Renal pelvis (tissue), 12 donors: ENCODE results near the gene STC2. TPM values are rescaled to one million over a fixed set of nuclear protein-coding genes. Genes with fewer than 3 reads are reported as not detected.
"Not testable (repeated sequence)": the region's sequence is repeated elsewhere in the genome, so short reads cannot be mapped to it uniquely, and the experiment has no call there.

Experiments
- DNase-seq: peaks from one replicate; pipeline ENCODE4 v3.0.0-alpha.2; 2013
- long read RNA-seq, 16 experiments: transcript quantifications; one replicate each; lab custom pipeline, GENCODE V29; 2026
- polyA plus RNA-seq, 3 donors: library from polyadenylated mRNA; unstranded; fragments of 120-200 nt; gene quantifications; one replicate each; pipeline ENCODE4 v1.2.1, GENCODE V29; 2013; ENCODE audit not compliant: insufficient read length in 3 of 3

Gene STC2, protein sequence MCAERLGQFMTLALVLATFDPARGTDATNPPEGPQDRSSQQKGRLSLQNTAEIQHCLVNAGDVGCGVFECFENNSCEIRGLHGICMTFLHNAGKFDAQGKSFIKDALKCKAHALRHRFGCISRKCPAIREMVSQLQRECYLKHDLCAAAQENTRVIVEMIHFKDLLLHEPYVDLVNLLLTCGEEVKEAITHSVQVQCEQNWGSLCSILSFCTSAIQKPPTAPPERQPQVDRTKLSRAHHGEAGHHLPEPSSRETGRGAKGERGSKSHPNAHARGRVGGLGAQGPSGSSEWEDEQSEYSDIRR
- 1 to 10 TPM; 1.9 to 2.5 (median 2.3) TPM for polyA plus RNA-seq
- long read RNA-seq, donor 1, full-length matches to known transcripts: 2 of 2 reads
- long read RNA-seq, donor 1, partial matches to known transcripts: 0 of 2 reads
- long read RNA-seq, donor 1, other reads (novel, unspliced or antisense): 0 of 2 reads
- long read RNA-seq, donor 2, full-length matches to known transcripts: 1 of 1 reads
- long read RNA-seq, donor 2, partial matches to known transcripts: 0 of 1 reads
- long read RNA-seq, donor 2, other reads (novel, unspliced or antisense): 0 of 1 reads
- long read RNA-seq, donor 3: 0 reads
- long read RNA-seq, donor 4, partial matches to known transcripts: 0 of 1 reads
- long read RNA-seq, donor 4, other reads (novel, unspliced or antisense): 0 of 1 reads
- long read RNA-seq, donor 5, full-length matches to known transcripts: 1 of 1 reads
- long read RNA-seq, donor 5, partial matches to known transcripts: 0 of 1 reads
- long read RNA-seq, donor 5, other reads (novel, unspliced or antisense): 0 of 1 reads
- long read RNA-seq, donor 6, full-length matches to known transcripts: 2 of 2 reads
- long read RNA-seq, donor 6, partial matches to known transcripts: 0 of 2 reads
- long read RNA-seq, donor 6, other reads (novel, unspliced or antisense): 0 of 2 reads
- long read RNA-seq, donor 7, full-length matches to known transcripts: 2 of 2 reads
- long read RNA-seq, donor 7, partial matches to known transcripts: 0 of 2 reads
- long read RNA-seq, donor 7, other reads (novel, unspliced or antisense): 0 of 2 reads
- long read RNA-seq, donor 8: 0 reads
- long read RNA-seq, donor 9, partial matches to known transcripts: 0 of 1 reads
- long read RNA-seq, donor 9, other reads (novel, unspliced or antisense): 0 of 1 reads
- long read RNA-seq, donor 10, full-length matches to known transcripts: 1 of 1 reads
- long read RNA-seq, donor 10, partial matches to known transcripts: 0 of 1 reads
- long read RNA-seq, donor 10, other reads (novel, unspliced or antisense): 0 of 1 reads
- long read RNA-seq, donor 11: 0 reads
- long read RNA-seq, donor 12, full-length matches to known transcripts: 1 of 1 reads
- long read RNA-seq, donor 12, partial matches to known transcripts: 0 of 1 reads
- long read RNA-seq, donor 12, other reads (novel, unspliced or antisense): 0 of 1 reads
- long read RNA-seq, donor 13: 0 reads
- long read RNA-seq, donor 14: 0 reads
- long read RNA-seq, donor 15, full-length matches to known transcripts: 2 of 2 reads
- long read RNA-seq, donor 15, partial matches to known transcripts: 0 of 2 reads
- long read RNA-seq, donor 15, other reads (novel, unspliced or antisense): 0 of 2 reads
- long read RNA-seq, donor 16, full-length matches to known transcripts: 3 of 3 reads
- long read RNA-seq, donor 16, partial matches to known transcripts: 0 of 3 reads
- long read RNA-seq, donor 16, other reads (novel, unspliced or antisense): 0 of 3 reads

DNA sequence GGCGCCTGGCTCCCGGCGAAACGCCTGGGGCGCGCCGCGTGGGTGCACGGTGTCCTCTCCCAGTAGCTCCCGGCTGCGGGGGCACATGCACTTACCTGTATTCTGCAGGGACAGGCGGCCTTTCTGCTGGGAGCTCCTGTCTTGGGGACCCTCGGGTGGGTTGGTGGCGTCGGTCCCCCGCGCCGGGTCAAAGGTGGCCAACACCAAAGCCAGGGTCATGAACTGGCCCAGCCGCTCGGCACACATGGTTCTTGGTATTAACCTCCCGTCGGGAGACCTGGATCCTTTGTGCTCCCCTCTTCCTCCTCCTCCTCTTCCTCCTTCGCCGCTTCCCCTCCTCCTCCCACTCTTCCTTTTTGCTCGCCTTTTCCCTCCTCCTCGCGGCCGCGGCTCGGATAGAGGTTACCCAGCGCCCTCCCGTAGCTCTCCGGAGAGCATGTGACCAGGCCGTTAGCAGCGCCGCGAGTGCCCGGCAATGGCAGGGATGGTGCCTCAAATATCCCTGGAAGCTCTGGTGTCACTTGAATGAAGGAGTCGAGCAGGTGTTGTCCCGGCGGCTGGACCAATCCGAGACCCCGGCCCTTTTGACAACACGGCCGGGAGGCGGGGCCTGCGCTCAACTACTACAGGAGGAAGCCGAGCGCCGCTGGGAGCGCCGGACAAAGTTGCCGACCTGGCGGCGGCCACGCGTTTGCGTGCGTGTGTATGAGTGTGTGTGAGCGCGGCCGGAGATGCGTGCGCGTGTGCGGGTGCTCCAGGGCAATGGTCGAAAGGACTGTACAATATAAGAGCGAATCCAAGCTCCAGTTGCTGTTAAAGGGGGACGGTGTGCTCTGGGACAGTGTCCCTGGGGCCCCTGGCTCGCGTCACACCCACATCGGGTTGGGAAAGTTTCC, at the start of gene STC2:
TSS of gene STC2 (minus strand) at position 467 of the 896 bp plus-strand sequence. CDS start at position 246, 221 bp downstream.
- DNase-seq: peak; percentile 79

DNA sequence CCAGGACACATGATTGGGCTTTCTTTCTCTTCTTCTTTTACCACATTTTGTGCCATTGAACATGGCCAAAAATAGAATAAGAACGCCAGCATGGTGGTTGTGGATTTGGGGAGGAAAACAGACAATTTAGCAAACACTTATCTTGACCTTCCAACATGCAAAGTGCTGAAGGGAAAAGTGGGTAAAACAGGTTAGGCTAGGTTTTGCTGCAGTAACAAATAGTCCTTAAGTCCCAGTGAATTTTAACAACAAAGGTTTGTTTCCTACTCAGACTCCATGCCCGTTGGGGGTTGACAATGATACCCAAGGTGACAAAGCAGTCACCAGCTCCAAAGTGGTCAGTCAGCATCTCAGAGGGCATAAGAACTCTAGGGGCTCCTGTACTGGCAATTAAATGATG, 43.2 kb upstream of the STC2 start:
- no peak for DNase-seq

DNA sequence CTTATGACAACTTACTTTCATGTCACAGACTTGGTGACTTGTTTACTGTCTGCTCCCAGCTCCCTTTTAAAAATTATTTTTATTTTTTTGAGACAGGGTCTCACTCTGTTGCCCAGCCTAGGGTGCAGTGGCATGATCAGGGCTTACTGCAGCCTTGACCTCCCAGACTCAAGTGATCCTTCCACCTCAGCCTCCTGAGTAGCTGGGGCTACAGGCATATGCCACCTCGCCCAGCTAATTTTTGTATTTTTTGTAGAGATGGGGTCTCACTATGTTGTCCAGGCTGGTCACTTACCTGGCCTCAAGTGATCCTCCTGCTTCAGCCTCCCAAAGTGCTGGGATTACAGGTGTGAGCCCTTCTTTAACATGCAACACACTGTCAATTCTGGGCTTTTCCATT, 35.2 kb upstream of the STC2 start:
- DNase-seq: not testable (repeated sequence)

DNA sequence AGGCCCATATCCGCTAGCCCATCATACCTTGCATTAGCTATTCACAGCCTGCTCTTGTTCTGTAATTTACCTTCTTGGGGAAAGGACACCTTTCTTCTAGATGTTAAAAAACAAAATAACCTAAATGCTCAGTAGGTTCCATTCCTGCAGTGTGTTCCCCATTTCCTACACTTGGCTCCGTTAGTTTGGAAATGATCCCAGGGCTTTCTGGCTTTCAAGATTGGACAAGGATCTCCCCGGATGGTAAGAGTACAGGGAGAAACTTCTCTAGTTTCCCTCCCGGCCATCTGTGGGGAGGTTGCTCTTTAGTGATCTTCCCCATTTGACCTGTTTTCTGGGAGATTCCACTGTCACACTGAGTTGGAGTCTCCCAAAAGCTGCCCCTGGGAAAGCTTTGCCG, 27.3 kb upstream of the STC2 start:
- DNase-seq: no peak

DNA sequence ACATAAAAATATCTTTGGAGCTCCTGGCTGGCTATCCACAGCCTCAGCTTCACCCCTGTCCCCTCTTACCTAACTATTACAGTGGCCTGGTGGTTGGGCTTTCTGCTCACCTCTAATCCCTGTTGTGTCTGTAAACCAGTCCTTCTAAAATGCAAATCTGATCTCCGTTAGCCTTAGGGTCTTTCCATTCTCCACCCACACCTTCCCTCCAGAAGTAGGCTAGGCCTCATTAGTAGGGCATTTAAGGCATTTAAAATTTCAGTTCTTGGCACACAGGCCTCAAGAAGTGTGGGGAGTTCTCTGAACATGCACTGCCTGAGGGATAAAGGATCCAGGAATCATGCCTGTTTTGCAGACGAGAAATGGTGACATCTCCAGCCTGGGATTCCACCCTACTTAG, 26.4 kb upstream of the STC2 start:
- no peak for DNase-seq

DNA sequence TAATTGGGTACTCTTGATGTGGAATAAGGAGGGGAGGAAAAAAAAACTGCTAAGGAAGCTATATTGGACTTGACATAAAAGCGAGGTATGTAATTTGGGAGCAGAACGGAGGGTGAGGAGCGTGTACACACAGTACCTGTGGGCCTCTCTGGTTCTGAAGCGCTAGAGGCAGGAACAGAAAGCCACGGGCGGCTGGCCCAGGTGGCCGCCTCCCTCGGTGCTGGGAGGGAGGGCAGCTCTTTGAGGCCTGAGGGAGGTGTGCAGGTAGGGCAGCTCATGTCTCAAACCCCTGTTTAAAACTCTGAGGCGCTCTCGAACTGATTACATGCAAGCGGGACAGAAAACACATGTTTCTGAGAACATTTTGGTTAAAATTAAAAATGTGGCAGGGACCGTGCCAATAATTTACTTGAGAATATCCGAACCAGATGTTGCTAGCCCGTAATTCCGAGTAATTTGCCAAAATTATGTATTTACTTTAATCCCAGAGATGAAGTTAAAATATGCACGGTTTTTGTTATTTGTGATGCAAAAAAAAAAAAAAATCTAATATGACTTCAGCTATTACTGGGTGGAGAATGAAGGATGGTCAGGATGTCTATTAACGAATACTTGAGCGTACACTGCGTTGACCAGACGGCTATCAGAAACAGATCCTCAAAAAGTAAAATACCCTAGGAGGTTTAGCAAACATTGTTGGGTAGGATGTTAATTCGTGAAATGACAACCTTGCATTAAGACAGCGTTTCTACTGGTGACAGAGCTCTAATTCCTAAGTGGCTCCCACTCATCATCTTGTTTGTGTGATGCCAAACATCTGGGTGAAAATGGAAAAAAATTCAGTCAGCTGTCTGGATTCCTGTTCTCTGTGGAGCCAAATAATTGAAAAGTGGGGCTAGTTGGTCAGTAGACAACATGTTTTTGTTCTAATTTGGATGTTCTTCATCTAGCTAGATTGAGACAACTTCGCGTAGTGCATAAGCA, 24.4 kb upstream of the STC2 start:
- no peak for DNase-seq

DNA sequence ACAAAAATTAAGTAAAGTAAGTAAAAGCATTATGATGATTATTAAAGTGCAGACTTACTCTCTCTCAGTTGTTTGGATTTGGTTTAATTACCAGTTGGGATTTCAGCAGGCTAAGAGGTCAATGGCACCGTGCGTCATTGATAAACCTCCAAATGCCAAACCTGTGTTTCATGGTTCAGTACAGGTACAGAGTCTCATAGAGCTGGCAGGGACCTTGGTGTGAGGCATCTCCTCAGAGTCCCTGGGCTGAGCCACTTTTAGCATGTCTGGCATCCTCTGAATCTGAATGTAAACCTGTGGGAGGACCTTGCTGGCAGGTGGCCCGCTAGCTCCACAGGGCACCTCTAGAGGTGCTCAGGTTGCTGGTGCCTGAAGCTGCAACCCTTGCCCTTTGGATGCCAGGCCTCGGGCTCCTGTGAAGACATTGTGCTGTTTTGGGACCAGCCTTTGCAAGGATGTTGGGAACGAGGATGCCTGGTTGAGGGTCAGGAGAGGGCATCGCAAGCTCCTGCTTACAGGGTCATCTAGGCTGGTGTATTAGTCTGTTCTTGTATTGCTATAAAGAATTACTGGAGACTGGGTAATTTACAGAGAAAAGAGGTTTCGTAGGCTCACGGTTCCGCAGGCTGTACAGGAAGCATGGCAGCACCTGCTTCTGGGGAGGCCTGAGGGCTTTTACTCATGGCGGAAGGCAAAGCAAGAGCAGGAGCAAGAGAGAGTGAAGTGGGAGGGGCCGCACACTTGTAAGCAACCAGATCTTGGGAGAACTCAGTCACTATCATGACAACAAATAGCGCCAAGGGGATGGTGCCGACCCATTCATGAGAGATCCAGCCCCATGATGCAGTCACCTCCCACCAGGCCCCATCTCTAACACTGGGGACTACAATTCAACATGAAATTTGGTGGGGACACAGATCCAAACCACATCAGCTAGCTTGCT, 14.9 kb upstream of the STC2 start:
- DNase-seq: no peak

DNA sequence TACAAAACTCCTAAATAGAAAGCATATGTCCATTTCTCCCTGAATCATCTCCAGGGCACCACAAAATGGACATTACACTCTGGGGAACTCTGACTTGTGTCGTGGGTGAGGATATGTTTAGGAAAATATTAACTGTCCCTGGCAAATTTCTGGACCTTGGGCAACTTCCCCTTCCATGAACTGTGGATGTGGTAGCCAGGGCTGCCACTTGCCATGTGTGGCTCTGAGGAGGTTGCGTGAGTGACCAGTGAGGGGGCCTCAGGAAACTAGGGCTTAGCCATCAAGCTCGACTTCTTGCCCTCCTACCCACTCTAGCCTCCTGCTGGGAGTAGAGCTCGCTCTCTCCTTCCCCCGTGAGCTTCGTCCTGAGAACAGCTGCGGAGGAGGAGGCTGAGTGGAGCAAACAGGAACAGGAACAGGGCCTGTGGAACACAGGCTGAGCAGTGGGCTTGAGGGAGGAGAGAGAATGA, 13.8 kb upstream of the STC2 start:
- no peak for DNase-seq

DNA sequence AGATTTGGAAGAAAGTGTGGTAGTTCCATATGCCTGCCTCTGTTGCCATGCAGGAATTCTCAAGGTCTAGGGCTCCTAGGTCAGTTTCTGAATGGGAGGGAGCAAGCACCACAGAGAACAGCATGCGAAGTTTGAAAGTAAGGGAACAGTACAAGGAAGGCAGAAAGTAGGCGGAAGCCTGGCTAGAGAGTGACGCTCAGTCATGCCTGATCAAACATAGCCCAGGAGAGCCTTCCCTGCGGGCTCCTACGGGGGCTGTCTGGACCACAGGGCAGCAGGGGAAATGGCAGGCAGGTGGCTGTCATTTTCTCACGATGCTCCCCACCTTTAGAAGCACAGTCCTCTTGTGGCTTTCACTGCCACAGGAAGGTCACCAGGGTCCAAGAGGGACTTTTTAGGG, 12.8 kb upstream of the STC2 start:
- DNase-seq: no peak

DNA sequence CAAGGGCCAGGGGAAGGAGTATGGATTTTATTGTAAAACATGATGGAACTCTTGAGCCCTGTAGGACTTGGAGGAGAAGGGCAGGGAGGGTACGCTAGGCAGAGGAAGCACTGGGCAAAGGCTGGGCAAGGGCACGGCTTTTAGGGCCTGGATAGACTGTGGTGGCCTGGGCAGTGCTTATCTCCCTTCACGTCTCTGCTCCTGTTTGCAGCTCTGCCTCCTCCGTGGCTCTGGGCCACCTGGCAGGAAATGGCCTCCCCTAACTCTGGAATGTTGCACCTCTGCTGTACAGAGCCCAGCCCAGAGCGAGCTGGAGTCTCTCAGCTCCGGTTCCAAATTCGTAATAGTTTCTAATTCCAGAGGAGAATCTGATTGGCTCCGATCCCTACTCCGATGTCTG, 12.2 kb upstream of the STC2 start:
- DNase-seq: no peak

DNA sequence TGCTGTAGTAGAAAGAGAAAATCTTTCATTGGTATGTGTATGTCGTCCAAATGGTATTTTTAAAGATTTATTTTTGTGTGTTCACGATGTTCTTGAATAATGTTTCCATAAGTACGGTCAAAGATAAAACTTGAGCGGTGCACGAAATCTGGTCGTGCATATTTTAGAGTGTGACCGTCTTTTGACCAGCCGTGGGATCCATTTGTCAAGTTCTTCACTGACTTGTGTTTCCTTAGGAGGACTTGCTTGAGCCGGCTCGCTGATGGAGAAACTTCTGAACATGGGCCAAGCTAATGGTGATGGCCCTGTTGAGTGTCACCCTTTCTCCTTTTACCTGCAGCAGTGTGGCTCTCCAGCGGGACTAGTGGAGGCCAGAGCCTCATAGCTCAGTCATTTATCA, 11.1 kb upstream of the STC2 start:
- DNase-seq: no peak

DNA sequence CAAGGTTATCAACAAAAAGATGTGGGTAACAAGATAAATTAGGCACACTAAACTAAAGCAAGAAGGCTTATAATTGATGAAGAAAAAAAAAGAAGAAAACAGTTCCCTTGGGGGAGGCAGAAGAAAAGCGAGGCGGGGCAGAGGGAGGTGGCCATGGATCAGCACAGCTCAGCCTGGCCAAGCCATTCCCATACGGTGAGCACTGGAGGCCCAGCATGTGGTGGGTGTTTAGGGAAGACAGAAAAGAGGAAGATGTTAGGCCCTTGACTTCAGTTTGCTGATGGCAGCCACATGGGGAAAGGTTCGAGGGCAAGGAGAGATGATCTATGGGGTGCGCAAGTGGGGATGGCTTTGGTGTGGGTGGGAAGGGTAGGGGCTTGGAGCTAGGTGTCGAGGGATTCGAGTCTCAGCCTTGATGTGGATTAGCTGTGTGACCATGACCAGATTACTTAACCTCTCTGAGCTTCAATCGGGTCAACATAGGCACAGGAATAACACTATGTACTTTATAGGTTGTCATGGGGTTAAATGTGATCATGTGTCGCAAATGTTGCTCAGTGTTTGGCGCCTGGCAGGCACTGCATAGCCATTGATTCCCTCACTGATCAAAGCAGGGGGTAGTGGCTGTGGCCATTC, 10.3 kb upstream of the STC2 start:
- no peak for DNase-seq

DNA sequence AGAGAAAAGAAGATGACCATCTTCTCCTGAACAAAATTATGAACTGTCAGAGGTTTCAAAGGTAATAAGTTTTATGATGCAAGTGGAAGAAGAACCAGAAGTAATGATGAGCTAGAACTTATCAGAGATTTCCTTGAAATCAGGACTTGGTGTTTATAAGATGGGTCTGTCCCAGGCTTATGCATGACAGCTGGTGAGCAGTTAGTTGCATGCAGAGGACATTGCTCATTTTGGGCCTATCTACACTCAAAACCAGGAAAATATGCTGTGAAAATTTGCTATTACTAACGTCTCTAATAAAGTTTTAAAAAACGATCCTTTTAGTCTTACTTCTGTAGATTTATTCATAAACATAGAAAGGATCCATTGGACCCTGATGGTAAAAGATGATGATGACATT, 6.6 kb upstream of the STC2 start:
- no peak for DNase-seq

DNA sequence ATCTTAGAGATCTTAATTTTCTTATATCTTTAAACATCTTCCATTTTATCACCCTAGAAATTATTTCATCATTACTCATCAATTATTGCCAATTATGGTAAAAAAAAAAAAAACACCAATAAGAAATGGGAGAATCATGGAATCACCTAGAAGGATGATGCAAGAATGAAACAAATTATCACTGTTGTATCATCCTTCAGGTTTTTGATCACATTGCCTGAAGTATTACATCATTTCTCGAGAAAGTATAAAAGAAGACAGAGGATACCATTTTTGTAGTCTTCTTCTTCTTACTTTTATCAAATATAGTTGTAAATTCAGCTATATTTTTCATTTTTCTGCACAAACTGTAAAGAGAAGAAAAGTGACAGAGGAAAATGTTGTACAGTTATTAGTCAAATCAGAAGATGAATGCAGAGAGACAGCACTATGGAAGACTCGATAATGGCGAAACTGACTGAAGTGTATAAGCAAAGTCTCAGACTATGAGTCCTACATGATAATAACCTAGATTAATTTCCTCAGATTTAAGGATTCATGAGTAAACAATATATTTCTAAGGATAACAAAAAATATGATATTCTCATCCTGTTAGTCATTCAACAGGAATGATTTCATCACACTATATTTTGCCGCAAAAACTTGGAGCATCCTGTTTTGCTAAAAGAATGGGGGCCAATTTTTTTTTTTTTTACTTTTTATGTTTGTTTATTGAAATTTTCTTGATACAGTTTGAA, 5.9 kb upstream of the STC2 start:
- DNase-seq: no peak

DNA sequence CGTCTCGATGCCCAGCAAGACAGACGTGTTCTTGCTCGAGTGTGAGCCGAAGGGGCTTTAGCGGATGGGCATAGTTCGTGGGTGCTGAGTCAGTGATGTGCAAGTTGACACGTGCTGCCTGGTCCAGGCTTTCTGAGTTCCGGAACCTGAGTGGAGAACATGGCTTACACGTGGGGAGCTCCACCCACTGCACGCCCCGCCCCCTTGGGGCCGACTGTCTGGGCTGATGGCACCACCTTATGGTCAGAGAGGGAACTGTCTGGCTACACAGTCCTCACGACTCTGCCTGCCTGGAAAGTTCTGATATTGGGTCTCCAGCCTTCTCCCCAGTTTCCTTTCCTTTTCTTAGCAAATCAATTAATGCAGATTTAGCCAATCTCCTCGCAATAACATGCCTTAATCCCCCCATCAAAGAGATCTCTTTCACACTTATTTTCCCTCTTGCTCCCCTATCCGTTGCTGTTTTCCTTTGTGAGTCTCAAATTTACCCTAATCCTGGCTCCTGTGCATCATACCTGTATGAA, 3.8 kb upstream of the STC2 start:
- DNase-seq: peak; percentile 71

DNA sequence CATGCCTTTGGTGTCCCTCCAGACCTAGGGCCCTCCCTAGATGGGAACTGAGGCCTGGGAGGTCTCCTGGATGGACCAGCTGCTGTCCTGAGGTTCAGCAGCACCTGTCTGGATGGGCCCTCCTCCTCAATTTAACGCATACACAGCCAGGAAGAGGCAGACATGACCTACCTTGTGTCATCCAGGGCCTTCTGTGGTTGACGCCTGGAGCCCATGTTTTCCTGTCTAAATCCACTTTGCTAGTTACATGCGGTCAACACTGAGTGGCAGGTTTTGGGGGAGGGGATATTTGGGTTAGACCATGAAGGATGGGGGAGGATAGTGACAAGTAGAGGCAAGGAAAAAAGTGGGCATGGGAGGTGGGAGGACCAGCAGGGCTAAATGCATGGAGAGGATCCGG, 3.1 kb upstream of the STC2 start:
- DNase-seq: no peak
